Measurements from ENCODE around the gene NUP85. TPM values are rescaled to one million over a fixed set of nuclear protein-coding genes. Genes with fewer than 3 reads are reported as not detected.
"Not testable (repeated sequence)": the region's sequence is repeated elsewhere in the genome, so short reads cannot be mapped to it uniquely, and the experiment has no call there.

The NUP85 gene
- total RNA-seq, 4 donors from 2014 or later = 34.0 to 52.8 (median 36.7) TPM

DNA sequence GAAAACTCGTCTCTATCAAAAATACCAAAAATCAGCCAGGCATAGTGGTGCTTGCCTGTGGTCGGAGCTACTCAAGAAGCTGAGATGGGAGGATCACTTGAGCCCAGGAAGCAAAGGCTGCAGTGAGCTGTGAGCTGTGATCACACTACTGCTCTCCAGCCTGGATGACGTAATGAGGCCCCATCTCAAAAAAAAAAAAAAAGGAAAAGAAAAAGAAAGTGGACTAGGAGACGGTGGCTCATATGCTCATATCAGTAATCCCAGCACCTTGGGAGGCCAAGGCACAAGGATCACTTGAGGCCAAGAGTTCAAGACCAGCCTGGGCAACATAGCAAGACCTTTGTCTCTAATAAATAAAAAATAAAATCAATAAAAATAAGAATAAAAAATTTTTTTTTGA is 13.9 kb upstream of the NUP85 start:
- TF ChIP-seq POLR2A (IDR thresholded peaks at IDR 0.05) = no peak
- TF ChIP-seq, protein P1, sequence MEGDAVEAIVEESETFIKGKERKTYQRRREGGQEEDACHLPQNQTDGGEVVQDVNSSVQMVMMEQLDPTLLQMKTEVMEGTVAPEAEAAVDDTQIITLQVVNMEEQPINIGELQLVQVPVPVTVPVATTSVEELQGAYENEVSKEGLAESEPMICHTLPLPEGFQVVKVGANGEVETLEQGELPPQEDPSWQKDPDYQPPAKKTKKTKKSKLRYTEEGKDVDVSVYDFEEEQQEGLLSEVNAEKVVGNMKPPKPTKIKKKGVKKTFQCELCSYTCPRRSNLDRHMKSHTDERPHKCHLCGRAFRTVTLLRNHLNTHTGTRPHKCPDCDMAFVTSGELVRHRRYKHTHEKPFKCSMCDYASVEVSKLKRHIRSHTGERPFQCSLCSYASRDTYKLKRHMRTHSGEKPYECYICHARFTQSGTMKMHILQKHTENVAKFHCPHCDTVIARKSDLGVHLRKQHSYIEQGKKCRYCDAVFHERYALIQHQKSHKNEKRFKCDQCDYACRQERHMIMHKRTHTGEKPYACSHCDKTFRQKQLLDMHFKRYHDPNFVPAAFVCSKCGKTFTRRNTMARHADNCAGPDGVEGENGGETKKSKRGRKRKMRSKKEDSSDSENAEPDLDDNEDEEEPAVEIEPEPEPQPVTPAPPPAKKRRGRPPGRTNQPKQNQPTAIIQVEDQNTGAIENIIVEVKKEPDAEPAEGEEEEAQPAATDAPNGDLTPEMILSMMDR (IDR thresholded peaks at IDR 0.05) = no peak
- Histone ChIP-seq H3K4me3 (no peak overlapping the region), H3K27me3 (no peaks in the 10 kb centered on the region), H3K27ac (no peak overlapping the region), H3K9me3 (no peaks in the 10 kb centered on the region), H3K4me1 (no peaks in the 10 kb centered on the region), H3K36me3 (no peaks in the 10 kb centered on the region)
- DNase-seq = no peak

DNA sequence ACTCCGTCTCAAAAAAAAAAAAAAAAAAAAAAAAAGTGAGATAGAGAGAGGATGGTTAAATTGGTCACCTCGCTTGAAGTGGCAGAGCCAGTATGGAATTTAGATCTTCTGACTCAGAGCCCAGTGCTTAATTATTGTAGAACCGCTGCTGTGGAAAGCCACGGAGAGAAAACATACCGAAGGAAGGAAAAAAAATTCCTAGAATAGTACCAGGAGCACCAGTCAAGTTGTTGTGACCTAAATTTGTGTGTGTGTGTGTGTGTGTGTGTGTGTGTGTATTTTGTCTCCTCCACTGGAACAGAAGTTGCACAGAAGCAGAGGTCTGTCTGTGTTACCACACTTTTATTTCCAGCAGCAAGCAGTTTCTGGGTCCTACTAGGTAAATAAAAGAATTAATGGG is 10.6 kb upstream of the NUP85 start:
- no peaks in the 10 kb centered on the region for H3K9me3 ChIP-seq
- no peak for TF ChIP-seq POLR2A (IDR thresholded peaks at IDR 0.05)
- TF ChIP-seq, protein P1 (IDR thresholded peaks at IDR 0.05) = no peak
- no peak overlapping the region for H3K4me3 ChIP-seq
- no peaks in the 10 kb centered on the region for H3K36me3 ChIP-seq
- no peak for DNase-seq
- H3K27me3 ChIP-seq = no peaks in the 10 kb centered on the region
- no peaks in the 10 kb centered on the region for H3K4me1 ChIP-seq
- no peak overlapping the region for H3K27ac ChIP-seq

DNA sequence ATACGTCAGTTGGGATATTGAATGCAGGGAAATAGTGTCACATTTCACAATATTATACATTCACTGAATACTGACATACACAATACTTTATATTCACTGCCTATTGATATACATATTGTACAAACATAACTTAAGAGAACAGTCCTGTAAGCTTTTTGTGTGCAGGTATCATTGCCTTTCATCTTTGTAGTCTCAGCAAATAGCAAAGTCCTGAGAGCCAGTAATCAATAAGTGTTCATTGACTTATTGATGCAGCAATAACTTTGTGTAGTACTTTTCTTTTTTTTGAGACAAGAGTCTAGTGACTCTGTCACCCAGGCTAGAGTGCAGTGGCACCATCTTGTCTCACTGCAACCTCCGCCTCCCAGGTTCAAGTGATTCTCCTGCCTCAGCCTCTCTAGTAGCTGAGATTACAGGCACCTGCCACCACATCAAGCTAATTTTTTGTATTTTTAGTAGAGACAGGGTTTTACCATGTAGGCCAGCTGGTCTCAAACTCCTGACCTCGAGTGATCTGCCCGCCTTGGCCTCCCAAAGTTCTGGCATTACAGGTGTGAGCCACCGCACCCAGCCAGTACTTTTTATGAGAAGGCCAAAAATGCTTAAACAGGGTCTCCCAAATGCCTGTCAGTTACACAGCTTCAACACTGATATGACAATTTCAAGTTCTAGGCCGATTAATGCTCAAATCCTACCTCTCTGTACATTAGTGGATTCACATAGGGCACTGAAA is 5.4 kb upstream of the NUP85 start:
- TF ChIP-seq POLR2A (IDR thresholded peaks at IDR 0.05) = no peak
- TF ChIP-seq, protein P1 (IDR thresholded peaks at IDR 0.05) = no peak
- Histone ChIP-seq H3K4me1 (peaks cover 0 to 6% (median 2%) of the 10 kb centered on the region in 4 donors), H3K9me3 (no peaks in the 10 kb centered on the region)

GRCh38 chr17:75205793-75206163 is 299 bp downstream of the NUP85 start:
- H3K9me3 ChIP-seq = no peaks in the 10 kb centered on the region
- H3K36me3 ChIP-seq = peaks cover 0 to 20% (median 0%) of the 10 kb centered on the region in 3 donors
- no peaks in the 10 kb centered on the region for H3K27me3 ChIP-seq
- H3K4me3 ChIP-seq = peak overlapping the region; percentile 71 to 92 (median 74)
- H3K27ac ChIP-seq = peak overlapping the region; percentile 85 to 97 (median 93)
- TF ChIP-seq, protein P1 (IDR thresholded peaks at IDR 0.05) = no peak
- no peak for TF ChIP-seq POLR2A (IDR thresholded peaks at IDR 0.05)
- DNase-seq = no peak
- H3K4me1 ChIP-seq = peaks cover 0 to 28% (median 7%) of the 10 kb centered on the region in 4 donors

More for the DNA sequence above, 5.4 kb upstream of the NUP85 start:
- Histone ChIP-seq H3K27me3 (no peaks in the 10 kb centered on the region), H3K4me3 (no peak overlapping the region), H3K36me3 (no peaks in the 10 kb centered on the region), H3K27ac (no peak overlapping the region)
- no peak for DNase-seq

GRCh38 chr17:75207050-75207407 is 1.6 kb downstream of the NUP85 start:
- not testable (repeated sequence) for H3K9me3 ChIP-seq, H3K27ac ChIP-seq, DNase-seq, H3K27me3 ChIP-seq
- H3K4me1 ChIP-seq = peaks cover 0 to 28% (median 7%) of the 10 kb centered on the region in 4 donors
- H3K36me3 ChIP-seq = peaks cover 0 to 32% (median 0%) of the 10 kb centered on the region in 3 donors
- H3K4me3 ChIP-seq = peak overlapping the region in 1 of 4 donors; percentile 74

DNA sequence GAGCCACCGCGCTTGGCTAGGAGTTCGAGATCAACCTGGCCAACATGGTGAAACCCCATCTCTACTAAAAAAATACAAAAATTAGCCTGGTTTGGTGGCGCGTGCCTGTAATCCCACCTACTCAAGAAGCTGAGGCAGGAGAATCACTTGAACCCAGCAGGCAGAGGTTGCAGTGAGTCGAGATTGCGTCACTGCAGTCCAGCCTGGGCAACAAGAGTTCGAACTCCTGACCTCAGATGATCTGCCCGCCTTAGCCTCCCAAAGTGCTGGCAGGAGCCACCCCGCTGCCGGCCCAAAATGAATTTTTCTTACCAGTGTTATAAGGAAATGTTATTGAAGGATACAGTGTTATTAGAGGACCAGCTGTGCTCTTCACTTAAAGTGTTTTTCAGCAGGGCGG is 2.3 kb downstream of the NUP85 start:
- no peak overlapping the region for H3K4me3 ChIP-seq
- no peaks in the 10 kb centered on the region for H3K27me3 ChIP-seq
- no peaks in the 10 kb centered on the region for H3K9me3 ChIP-seq
- H3K4me1 ChIP-seq = peaks cover 0 to 28% (median 7%) of the 10 kb centered on the region in 4 donors
- no peak for TF ChIP-seq POLR2A (IDR thresholded peaks at IDR 0.05)
- TF ChIP-seq, protein P1 (IDR thresholded peaks at IDR 0.05) = no peak
- peaks cover 0 to 37% (median 0%) of the 10 kb centered on the region in 3 donors for H3K36me3 ChIP-seq
- H3K27ac ChIP-seq = peak overlapping the region in 2 of 4 donors; percentile 6 to 59
- no peak for DNase-seq
